GM19452 (cell line): ENCODE measurements around the gene COL23A1.
"Not testable (repeated sequence)": the region's sequence is repeated elsewhere in the genome, so short reads cannot be mapped to it uniquely, and the experiment has no call there.

Source experiments
- ATAC-seq: cut with Tn5 transposase; IDR thresholded peaks from one replicate; pipeline ENCODE4 v1.9.1; 2021; ENCODE audit not compliant: unreplicated experiment

Gene COL23A1

DNA sequence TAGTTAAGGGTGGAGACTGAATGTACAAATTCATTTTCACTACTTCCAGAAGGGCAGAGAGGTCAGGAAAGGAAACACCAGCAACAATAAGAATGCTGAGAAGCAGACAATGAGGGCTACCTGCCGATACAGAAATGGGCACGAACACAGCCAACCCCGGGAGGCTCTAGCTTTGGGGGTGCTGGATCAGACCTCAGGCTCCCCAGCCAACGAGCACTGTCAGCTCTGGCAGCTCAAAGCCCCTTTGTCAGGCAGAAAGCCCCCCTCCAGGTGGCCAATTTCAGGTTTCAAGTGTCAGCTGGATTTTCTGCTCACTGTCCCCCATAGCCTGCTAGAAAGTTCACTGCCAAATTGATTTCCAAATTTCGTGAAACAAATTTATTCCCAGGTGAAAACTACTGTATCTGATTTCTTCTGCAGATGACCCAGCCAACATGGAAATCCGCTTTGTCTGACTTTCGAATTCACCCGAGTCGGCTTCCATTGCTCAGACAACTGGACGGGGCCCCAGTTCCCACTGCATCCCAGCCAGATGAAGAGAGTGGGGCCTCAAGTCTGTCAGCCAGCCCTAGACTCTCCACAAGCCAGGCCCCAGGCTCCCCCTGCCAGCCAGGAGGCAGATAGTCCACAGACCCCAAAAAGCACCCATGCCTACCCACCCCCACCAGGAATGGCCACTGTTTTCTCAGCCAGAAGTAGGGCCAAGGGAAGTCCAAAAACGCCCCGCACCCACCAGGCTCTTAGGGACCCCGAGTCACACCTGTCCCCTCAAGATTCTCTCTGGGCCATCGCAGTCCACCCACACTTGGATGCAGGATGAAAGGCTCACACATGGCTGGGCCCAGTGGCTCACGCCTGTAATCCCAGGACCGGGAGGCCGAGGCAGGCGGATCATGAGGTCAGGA lies 261.1 kb downstream of the COL23A1 start:
- no peak for ATAC-seq

DNA sequence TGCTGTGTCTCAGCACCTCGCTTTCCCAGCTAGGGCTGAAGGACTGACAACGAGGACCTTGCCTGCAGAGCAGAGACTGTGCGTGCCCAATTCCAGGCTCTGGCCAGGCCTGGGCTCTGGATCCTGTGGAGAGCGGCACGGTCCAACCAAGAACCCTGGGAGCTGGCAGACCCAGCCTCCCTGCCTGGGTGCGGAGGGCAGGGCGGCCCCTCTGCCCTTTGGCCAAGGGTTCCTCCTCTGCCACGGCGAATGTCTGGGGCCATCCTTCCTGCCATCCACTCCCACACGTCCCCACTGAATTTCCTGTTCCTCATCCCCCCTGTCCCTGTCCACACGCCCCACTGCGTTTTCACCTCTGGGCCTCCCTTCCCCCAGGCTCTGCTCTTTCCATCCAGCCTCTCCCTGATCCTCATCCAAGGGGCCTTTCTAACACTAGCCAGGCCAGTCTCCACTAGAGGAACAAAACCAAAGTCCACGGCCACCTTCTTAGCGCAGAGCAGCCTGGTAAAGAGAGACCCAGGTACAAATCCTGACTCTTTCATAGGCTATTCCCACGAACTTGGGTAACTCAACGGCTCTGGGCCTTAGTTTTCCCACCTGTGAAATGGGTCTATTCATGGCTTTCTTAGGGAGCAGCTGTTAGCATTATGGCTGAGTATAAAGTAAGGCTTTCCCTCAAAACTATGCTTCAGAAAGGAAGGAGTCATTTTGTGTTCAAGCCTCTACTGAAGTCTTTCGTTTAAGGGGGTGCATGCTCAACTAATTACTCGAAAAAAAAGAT lies 262.1 kb downstream of the COL23A1 start:
- no peak for ATAC-seq

DNA sequence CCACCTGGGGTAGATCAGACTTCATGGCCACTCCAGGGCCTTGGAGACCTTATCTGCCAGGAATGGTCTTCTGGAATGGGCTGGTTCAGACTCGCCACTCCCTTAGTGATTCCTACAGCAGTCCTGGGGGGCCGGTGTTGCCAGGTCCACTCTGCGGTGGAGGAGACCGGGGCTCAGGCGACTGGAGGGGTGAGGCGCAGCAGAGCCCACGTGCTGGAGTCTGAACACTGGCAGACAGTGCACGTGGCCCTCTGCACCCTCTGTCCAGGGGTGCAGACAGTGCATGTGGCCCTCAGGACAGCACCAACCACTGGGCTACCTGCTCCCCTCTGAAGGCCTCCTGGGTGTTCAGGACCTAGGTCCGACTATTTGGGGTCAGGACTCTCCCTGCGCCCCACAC lies 262.7 kb downstream of the COL23A1 start:
- ATAC-seq: no peak

DNA sequence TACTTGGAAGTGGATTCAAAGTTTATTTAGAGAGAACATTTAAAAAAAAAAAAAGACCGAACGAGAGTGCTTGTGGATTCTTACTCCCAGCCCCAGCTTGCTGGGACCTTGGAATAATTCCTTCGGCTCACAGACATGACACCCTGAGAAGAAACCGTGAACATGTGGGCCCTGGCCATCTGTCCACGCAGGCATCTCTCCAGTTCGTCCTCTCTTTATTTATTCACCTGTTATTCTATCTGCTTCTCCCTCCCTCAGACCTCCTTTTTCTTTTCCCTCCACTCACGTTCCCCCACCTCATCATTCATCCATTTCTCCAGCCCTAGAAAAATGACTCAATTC lies 263.8 kb downstream of the COL23A1 start:
- ATAC-seq: no peak

DNA sequence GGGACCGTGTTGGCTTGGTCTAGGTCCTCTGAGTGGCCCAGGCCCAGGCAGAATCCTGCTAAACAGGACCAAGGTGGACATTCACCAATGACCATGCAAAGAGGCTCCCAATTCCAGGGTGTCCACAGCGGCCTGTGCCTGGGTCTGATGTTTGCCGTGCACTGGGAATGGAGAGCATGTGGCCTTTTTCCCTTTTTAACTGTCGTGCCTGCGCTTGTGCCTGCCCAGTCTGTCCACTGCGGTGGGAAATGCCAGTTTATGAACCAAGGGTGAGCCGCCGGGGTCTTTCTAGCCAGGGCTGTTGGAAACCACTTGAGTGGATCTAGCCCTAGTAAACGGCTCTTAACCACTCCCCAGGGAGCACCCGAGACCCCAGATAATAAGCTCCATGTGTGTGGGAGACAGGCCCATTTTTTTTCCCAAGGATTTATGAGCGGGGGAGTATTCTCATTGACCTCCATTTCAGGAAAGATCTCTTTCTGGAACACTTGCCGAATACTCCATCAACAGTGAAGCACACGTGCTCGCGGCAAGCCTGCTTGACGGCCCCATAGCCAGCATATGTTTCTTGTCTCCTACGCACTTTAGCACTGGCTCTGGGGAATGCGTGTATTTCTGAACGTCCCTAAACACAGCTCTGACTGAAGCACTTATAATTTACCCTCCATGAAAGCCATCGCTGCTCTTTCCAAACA lies 264.4 kb downstream of the COL23A1 start:
- ATAC-seq: no peak

DNA sequence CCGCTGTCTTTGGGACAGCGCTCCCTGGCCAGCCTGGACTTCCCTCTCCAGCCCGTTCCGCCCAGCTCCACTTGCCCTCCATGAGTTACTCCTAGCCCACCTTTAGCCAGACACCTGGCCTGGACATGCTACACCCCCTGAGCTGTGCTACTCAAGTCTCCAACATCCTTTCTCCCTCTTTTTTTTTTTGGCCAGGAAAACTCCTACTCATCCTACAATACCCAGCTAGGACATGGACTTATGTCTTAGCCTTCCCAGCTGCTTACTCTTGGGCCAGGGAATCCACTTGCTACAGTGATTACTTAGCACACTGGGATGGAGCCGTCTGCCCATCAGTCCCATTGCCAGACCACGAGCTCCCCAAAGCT lies 264.9 kb downstream of the COL23A1 start:
- no peak for ATAC-seq

DNA sequence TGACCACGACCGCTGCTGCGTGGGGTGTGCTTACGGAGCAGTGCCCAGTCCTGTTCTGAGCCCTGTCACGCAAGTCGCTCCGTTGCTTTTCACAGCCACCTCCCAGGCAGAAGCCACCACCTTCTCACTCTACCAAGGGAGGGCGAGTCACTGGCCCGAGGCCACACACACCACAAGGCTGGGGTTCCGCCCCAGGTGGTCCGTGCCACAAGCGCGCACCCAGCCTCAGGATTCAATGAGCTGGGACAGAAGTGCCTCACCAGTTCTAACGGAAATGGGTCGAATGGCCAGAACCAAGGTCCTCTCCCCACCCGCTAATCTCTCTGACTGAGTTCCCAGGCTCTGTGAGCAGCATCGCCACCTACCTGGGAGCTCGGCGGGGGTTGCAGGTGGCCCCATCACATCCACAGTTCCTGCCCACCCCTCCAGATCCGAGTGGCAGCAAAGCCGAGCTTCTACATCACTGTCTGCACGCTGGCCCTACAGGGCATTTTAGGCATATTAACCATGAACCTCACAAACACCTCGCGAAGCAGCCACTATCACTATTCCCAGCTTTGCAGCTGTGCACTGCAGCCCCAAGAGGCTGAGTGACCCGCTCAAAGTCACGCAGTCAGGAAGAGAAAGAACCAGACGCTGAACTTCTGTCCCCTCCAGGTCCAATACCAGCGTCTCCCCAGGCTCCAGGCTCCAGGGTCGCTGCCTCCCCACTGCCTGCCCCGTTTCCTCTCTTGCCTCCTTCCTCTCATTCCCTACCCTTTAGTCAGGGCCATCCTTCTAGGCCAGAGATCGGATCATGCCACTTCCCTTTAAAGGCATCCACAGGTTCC lies 265.5 kb downstream of the COL23A1 start:
- ATAC-seq: peak; percentile 69

DNA sequence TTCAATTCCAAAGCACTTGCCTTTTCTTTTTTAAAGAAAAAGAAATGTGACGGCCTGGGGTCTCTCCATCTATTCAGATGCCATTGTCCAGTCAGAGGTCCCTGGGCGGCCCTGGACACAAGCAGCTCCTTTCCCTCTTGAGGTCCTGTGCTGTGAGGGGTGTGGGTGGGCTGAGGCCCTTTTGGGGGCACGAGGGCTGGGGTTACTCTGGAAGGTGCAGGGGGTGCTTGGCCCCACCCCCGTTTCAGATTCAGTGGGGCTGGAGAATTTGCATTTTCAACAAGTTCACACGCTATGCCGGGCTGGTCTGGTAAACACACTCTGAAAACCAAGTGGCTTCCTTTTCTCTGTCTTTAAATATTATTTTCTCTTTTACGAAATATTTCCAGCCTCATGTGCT lies 266.2 kb downstream of the COL23A1 start:
- peak; percentile 53 for ATAC-seq

DNA sequence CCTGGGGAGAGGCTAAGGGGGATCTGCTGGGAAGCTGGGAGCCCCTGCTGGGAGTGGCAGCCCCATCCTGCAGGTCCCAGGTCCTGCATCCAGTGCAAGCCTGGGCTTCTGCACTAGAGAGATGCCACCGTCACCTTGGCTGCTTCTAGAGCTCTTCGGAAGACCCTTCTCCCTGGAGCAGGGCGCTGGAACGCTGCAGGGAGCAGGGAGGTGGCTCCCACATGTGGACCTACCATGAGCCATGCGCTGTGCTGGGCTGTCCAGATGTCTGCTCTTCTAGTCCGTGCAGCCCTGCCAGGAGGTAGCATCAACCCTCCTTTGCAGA lies 266.7 kb downstream of the COL23A1 start:
- ATAC-seq: no peak

DNA sequence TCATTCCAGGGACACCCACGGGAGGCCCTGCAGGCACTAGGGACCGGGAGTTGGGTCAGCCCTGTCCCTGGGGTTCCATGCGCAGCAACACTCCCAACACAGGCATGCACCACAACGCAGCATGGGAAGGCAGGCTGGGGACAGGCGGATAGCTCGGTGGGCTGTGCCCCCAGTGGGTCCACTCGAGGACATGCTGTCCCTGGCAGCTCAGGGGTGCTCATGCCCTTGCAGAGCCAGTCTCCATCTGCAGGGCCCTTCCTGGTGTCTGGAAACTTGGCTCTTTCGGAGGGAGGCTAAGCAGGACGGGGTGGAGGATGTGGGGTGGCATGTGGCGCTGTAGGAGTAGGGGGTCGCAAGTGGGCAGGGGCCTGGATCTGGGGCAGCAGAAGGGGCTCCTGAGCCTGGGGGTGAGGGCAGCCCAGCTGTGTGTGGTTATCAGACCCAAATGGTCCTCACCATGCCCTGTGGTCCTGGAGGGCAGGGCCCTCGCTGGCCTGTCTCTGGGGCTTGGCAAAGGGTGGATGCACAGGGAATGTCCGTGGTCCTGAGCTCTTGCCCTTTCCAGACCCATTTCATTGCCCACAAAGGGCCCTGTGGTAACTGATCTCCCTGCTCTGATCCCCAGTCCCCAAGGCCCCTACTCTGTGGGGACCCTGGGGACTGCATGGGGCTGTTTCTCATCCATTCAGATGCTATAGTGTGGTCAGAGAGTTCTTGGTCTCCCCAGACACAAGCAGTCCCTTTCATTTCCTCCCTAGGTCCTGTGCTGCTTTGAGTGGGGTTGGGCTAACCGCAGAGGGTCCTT lies 267.3 kb downstream of the COL23A1 start:
- no peak for ATAC-seq

DNA sequence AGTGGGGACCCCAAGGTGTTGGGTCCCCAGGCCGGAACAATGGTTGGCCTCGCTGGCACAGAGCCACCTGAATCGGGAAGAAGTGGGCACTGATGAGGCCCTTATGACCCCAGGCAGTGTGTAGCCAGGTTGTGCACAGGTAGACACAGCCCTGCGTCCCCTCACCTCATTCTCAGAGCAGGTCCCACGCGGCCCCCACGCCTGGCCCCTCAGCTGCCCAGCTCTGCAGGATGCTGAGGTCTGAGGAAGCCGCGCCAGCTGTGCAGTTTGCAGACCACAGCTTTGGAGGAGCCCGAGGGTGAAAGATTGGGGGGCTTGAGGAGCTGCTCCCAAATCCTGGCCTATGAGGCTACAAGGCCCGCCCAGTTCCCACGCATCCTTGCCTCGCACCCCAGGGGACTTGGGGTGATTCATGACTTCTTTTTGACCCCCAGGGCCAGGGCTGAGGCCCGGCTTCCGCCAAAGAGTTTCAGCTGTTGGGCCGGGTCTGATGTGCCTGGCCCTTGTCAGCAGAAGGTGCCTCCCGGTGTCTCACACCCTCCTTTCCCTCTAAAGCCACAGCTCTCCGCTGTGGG lies 269.8 kb downstream of the COL23A1 start:
- ATAC-seq: no peak

DNA sequence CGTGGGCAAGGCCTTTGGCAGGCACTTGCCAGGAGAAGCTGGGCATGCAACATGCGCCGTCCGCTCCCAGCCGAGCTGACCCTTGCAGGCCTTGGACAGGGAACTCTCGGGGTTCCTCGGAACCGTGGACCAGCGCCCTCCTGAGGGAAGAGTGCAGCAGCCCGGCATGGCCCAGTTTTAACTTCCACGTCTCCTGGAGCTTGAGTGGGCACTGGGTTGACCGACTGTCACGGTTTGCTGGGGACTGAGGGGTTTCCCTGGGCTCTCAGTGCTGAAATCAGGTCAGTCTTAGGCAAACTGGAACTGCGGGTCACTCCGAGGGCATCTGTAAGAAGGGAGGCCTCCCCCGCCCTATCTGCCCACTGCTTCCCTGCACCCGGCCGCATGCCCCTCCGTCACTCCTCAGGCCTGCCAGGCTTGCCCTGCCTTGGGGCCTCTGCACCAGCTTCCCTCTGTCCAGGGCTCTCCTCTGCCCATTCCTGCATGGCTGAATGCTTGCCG lies 270.6 kb downstream of the COL23A1 start:
- ATAC-seq: no peak

DNA sequence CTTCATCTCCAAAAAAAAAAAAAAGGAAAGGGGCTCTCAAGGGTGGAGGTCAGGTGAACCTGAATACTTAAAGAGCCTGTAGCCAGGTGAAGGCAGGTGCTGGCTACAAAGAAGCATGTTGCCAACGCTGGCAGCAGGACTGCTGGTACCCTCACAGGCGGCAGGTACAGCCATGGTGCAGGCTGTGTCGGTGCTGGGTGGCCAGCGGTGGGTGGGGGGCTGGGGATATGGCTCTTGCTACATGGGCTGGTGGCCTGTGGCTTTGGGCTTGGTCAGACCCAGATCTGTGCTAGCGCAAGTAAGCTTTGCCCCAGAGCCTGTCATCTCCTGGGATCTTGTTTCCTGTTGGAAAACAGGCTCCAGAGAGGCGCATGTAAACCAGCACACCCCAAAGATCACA lies 271.3 kb downstream of the COL23A1 start:
- no peak for ATAC-seq

DNA sequence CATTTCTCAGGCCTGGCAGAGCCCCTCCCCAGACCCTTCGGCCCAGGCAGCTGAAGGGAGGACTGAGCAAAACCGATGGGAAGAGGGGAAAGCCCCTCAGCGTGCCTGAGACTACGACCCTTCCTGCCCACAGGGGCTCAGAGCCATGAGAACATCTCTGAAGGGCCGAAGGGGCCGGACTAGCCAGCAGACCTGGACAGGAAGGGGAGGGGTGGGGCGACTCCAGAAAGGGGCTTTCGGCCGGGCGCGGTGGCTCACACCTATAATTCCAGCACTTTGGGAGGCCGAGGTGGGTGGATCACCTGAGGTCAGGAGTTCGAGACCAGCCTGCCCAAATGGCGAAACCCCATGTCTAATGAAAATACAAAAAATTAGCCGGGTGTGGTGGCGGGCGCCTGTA lies 271.8 kb downstream of the COL23A1 start:
- ATAC-seq: no peak

DNA sequence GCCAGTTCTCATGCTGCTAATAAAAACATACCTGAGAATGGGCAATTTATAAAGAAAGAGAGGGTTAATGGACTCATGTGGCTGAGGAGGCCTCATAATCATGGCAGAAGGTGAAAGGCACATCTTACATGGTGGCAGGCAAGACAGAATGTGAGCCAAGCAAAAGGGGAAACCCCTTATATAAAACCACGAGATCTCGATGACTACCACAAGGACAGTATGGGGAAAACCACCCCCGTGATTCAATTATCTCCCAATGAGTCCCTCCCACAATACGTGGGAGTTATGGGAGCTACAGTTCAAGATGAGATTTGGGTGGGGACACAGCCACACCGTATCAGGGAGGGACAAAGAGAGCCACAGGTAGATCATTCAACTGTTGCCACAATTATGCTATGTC lies 272.5 kb downstream of the COL23A1 start:
- not testable (repeated sequence) for ATAC-seq

DNA sequence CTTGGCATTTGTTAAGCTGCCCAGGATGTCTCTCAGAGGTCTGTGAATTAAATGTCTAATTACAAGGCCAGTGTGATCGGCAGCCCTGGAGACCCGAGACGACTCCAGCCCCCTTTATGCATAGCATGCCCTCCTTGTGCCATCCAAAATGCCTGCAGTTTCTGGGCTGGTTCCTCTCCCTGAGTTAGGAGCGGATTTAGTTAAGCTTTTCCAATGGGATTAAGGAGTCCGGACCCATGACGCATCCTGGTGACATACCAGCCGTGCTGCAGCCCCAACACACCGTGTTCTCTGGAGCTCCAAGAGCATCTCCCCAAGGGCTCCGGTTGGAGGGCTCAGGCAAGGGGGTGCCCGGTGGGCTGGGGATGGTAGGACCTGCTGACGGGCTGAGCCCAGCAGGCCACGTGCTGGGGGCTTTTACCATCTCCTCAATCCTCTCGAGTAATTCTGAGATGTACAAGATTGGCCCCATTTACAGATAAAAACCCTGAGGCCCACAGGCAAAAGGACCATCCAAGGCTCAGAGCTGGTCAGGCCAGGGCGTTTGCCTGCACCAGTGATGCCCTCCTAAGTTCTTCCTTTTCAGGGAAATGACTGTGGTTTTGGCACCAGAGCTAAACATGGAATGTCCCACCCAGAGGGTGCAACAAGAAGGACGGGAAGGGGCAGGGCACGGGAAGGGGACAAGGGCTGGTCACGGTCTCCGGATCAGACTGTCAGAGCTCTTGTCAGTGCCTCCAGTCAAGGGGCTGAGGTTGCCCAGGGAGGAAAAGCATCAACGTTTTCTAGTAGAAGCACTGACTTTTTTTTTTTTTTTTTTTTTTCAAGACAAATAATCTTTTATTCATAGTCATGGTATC lies 275.0 kb downstream of the COL23A1 start:
- ATAC-seq: no peak

DNA sequence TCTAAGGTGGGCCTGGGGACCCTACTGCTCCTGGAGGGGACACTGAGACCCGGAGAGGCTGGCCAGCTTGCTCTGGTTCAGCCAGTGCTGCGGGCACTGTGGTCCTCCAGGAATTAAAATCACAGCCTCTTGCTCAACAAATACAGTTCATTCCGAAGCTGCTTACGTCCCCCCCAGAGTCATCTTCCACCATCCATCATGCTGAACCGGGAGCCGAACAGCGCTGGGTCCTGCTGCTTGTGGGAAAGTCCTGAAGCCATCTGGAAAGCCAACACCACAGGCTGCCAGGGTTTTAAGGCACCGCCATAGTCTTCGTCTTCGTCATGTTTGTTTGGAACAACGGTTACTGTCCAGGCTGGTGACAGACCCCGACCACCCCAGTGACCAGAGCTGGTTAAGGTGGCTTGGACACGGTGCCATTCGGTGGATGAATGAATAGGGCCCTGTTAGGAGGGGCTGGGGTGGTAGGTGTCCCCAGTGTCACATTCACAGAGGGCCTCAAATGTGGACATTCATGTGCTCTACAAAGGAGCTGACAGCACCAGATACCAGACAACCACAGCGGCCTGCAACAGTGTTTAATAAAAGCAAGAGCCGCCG lies 276.0 kb downstream of the COL23A1 start:
- ATAC-seq: no peak

DNA sequence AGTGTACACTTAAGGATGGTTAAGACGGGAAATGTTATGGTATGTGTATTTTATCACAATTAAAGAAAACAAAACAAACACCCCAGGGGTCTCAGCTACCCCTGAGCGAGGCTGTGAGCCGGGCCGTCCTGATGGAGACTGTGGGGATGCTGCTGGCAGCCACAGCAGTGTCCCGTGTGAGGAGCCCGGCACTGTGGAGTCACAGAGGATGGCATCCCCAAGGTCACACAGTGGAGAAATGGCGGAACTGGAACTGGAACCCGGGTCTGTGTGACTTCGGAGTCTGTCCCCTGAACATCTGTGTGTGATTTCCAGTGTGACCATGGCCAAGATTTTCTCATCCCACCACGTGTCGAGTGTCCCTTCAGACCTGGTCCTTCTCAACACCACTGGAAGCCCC lies 276.9 kb downstream of the COL23A1 start:
- ATAC-seq: no peak
